HG02973 (cell line): ENCODE measurements around the gene PCNX1.
"Not testable (repeated sequence)": the region's sequence is repeated elsewhere in the genome, so short reads cannot be mapped to it uniquely, and the experiment has no call there.

Source experiments
- ATAC-seq: cut with Tn5 transposase; IDR thresholded peaks from one replicate; pipeline ENCODE4 v1.9.1; 2021; ENCODE audit warnings: moderate library complexity; ENCODE audit not compliant: unreplicated experiment

The PCNX1 gene

GRCh38 chr14:71006200-71006563 is 98.9 kb downstream of the PCNX1 start:
- ATAC-seq = no peak

- ATAC-seq = no peak
Measured at GRCh38 chr14:71011479-71011878, 104.2 kb downstream of the PCNX1 start.

- ATAC-seq = no peak
Measured at GRCh38 chr14:71012888-71013287, 105.6 kb downstream of the PCNX1 start.

GRCh38 chr14:71013551-71014192 is 106.4 kb downstream of the PCNX1 start:
- no peak for ATAC-seq

GRCh38 chr14:71019917-71020316 is 112.7 kb downstream of the PCNX1 start:
- not testable (repeated sequence) for ATAC-seq

GRCh38 chr14:71021347-71022011 is 114.2 kb downstream of the PCNX1 start:
- no peak for ATAC-seq

GRCh38 chr14:71022012-71022869 is 115.0 kb downstream of the PCNX1 start:
- no peak for ATAC-seq

- ATAC-seq = no peak
Measured at GRCh38 chr14:71022939-71023338, 115.7 kb downstream of the PCNX1 start.

GRCh38 chr14:71029236-71029781 is 122.0 kb downstream of the PCNX1 start:
- no peak for ATAC-seq

- no peak for ATAC-seq
Measured at GRCh38 chr14:71031000-71031399, 123.7 kb downstream of the PCNX1 start.

- no peak for ATAC-seq
Measured at GRCh38 chr14:71036433-71036832, 129.2 kb downstream of the PCNX1 start.

GRCh38 chr14:71048393-71048792 is 141.1 kb downstream of the PCNX1 start:
- ATAC-seq = no peak

- no peak for ATAC-seq
Measured at GRCh38 chr14:71049435-71050133, 142.3 kb downstream of the PCNX1 start.

- ATAC-seq = no peak
Measured at GRCh38 chr14:71050227-71050823, 143.1 kb downstream of the PCNX1 start.

- no peak for ATAC-seq
Measured at GRCh38 chr14:71054706-71055105, 147.4 kb downstream of the PCNX1 start.

- no peak for ATAC-seq
Measured at GRCh38 chr14:71056168-71056567, 148.9 kb downstream of the PCNX1 start.

- ATAC-seq = no peak
Measured at GRCh38 chr14:71060274-71060673, 153.0 kb downstream of the PCNX1 start.

- ATAC-seq = no peak
Measured at GRCh38 chr14:71060825-71061455, 153.7 kb downstream of the PCNX1 start.

- ATAC-seq = no peak
Measured at GRCh38 chr14:71061458-71061857, 154.2 kb downstream of the PCNX1 start.
